ENCODE measurements around the gene AUNIP. TPM values are rescaled to one million over a fixed set of nuclear protein-coding genes. Genes with fewer than 3 reads are reported as not detected.

Gene AUNIP
- total RNA-seq, 4 donors from 2014 or later = 0.26 to 0.89 (median 0.49) TPM; not detected in 1

GRCh38 chr1:25787760-25788166, 71.5 kb downstream of the AUNIP start:
- 79% methylated on average over 5 of the region's 5 CpGs for WGBS
- H3K4me1 ChIP-seq = peaks cover 12% of the 10 kb centered on the region
- no peak overlapping the region for H3K4me3 ChIP-seq
- no peak for TF ChIP-seq CTCF (IDR thresholded peaks at IDR 0.05)
- no peak for TF ChIP-seq EP300 (IDR thresholded peaks at IDR 0.05)
- TF ChIP-seq POLR2A (IDR thresholded peaks at IDR 0.05) = no peak
- no peak for TF ChIP-seq POLR2AphosphoS5 (IDR thresholded peaks at IDR 0.05)
- H3K27ac ChIP-seq = no peak overlapping the region
- no peaks in the 10 kb centered on the region for H3K27me3 ChIP-seq
- no peaks in the 10 kb centered on the region for H3K9me3 ChIP-seq
- peaks cover 4% of the 10 kb centered on the region for H3K36me3 ChIP-seq
- no peak for DNase-seq (ENCODE audit: low spot score in 2 of 2)

GRCh38 chr1:25786887-25787759, 72.1 kb downstream of the AUNIP start:
- Histone ChIP-seq H3K4me3 (no peak overlapping the region), H3K4me1 (peaks cover 12% of the 10 kb centered on the region), H3K27me3 (no peaks in the 10 kb centered on the region), H3K9me3 (no peaks in the 10 kb centered on the region), H3K36me3 (peaks cover 4% of the 10 kb centered on the region), H3K27ac (no peak overlapping the region)
- 52% methylated on average over 11 of the region's 11 CpGs for WGBS
- no peak for DNase-seq (ENCODE audit: low spot score in 2 of 2)
- TF ChIP-seq CTCF (IDR thresholded peaks at IDR 0.05) = no peak
- TF ChIP-seq POLR2AphosphoS5 (IDR thresholded peaks at IDR 0.05) = no peak
- no peak for TF ChIP-seq EP300 (IDR thresholded peaks at IDR 0.05)
- TF ChIP-seq POLR2A (IDR thresholded peaks at IDR 0.05) = no peak

- Histone ChIP-seq H3K36me3 (peaks cover 4% of the 10 kb centered on the region), H3K9me3 (no peaks in the 10 kb centered on the region), H3K27ac (no peak overlapping the region), H3K4me1 (peaks cover 12% of the 10 kb centered on the region), H3K4me3 (no peak overlapping the region), H3K27me3 (no peaks in the 10 kb centered on the region)
- 67% methylated on average over 10 of the region's 10 CpGs for WGBS
- no peak for DNase-seq (ENCODE audit: low spot score in 2 of 2)
- TF ChIP-seq POLR2AphosphoS5 (IDR thresholded peaks at IDR 0.05) (no peak), POLR2A (IDR thresholded peaks at IDR 0.05) (no peak), EP300 (IDR thresholded peaks at IDR 0.05) (no peak), CTCF (IDR thresholded peaks at IDR 0.05) (no peak)
Observed at GRCh38 chr1:25785333-25786067, 73.8 kb downstream of the AUNIP start.

GRCh38 chr1:25784575-25785051, 74.6 kb downstream of the AUNIP start:
- WGBS = 78% methylated on average over 9 of the region's 9 CpGs
- peaks cover 12% of the 10 kb centered on the region for H3K4me1 ChIP-seq
- H3K9me3 ChIP-seq = no peaks in the 10 kb centered on the region
- DNase-seq (ENCODE audit: low spot score in 2 of 2) = no peak
- no peak overlapping the region for H3K27ac ChIP-seq
- no peak for TF ChIP-seq CTCF (IDR thresholded peaks at IDR 0.05)
- no peak for TF ChIP-seq POLR2A (IDR thresholded peaks at IDR 0.05)
- no peak for TF ChIP-seq EP300 (IDR thresholded peaks at IDR 0.05)
- no peak for TF ChIP-seq POLR2AphosphoS5 (IDR thresholded peaks at IDR 0.05)
- no peaks in the 10 kb centered on the region for H3K27me3 ChIP-seq
- H3K4me3 ChIP-seq = no peak overlapping the region
- peaks cover 4% of the 10 kb centered on the region for H3K36me3 ChIP-seq

Other genes with a start within 250 kb of the AUNIP start
- 10 to 100 TPM in 1 of 4 donors, 1 to 10 TPM in 3; 7.3 to 15.2 (median 8.0) TPM for gene MAN1C1, start 242.7 kb downstream of the AUNIP start, total RNA-seq
- gene SELENON, start 59.3 kb downstream of the AUNIP start, total RNA-seq = 10 to 100 TPM; 21.9 to 39.3 (median 26.9) TPM
- 10 to 100 TPM; 35.2 to 79.3 (median 48.1) TPM for gene MTFR1L, start 39.5 kb downstream of the AUNIP start, total RNA-seq
- 10 to 100 TPM; 14.3 to 20.9 (median 16.6) TPM for gene PAQR7, start 16.3 kb upstream of the AUNIP start, total RNA-seq
- gene STMN1, start 47.0 kb upstream of the AUNIP start, total RNA-seq = 10 to 100 TPM; 21.8 to 33.6 (median 28.1) TPM
- 10 to 100 TPM; 16.6 to 31.3 (median 20.0) TPM for gene PAFAH2, start 138.6 kb upstream of the AUNIP start, total RNA-seq
- 1 to 10 TPM; 1.6 to 9.5 (median 4.2) TPM for gene EXTL1, start 162.3 kb upstream of the AUNIP start, total RNA-seq
- gene SLC30A2, start 186.7 kb upstream of the AUNIP start, total RNA-seq = 1 to 10 TPM in 2 of 4 donors, under 1 TPM in 2; 0.15 to 2.0 (median 1.1) TPM
- gene TRIM63, start 208.2 kb upstream of the AUNIP start, total RNA-seq = 1 to 10 TPM in 3 of 4 donors, under 1 TPM in 1; 0.42 to 2.4 (median 1.5) TPM